Erythroblast (primary cell): ENCODE measurements around the gene BICC1.

Experiments
- GATA1 ChIP-seq: IDR thresholded peaks from 2 replicates; pipeline ENCODE4 v1.6.1; 2011; ENCODE audit warnings: low read depth, mild to moderate bottlenecking, control low read depth, low read length, moderate library complexity
- POLR2A ChIP-seq: IDR thresholded peaks from 2 replicates; pipeline ENCODE4 v1.6.1; 2011; ENCODE audit warnings: mild to moderate bottlenecking, low read length

DNA sequence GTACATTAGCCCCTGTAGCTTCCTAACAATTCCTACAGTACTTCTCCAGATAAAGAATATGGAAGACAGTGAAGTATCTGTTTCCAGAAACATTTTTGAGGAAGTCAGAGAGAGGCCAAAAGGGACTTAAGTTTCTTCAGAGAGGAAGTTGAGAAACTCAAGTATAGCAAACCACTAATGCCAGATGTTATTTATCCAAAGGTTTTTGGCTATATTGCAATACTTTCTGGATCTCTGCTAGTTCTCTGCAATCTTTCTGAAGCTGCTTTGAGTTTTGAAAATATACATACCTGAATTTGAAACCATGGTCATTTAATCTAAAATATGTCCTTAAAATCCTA is 64.7 kb downstream of the BICC1 start:
- TF ChIP-seq POLR2A (no peak), GATA1 (no peak)
